Rectal smooth muscle tissue (tissue), 1 donor: Measurements from ENCODE around the gene TUBGCP2.

Experiments used
- H3K27ac ChIP-seq: one replicate; pipeline ENCODE4 v1.7.0; 2013; ENCODE audit warnings: low read depth, low read length, inconsistent platforms
- H3K27me3 ChIP-seq: one replicate; pipeline ENCODE4 v1.7.0; 2013; ENCODE audit warnings: low read length; ENCODE audit not compliant: control insufficient read depth, insufficient read depth
- H3K36me3 ChIP-seq: one replicate; pipeline ENCODE4 v1.7.0; 2013; ENCODE audit warnings: low read length; ENCODE audit not compliant: control insufficient read depth, insufficient read depth
- H3K4me1 ChIP-seq: one replicate; pipeline ENCODE4 v1.7.0; 2013; ENCODE audit warnings: low read length; ENCODE audit not compliant: control insufficient read depth, insufficient read depth
- H3K4me3 ChIP-seq: one replicate; pipeline ENCODE4 v1.7.0; 2013; ENCODE audit warnings: low read length
- H3K9ac ChIP-seq: one replicate; pipeline ENCODE4 v1.7.0; 2013; ENCODE audit warnings: low read length

Gene TUBGCP2

GRCh38 chr10:133312769-133313145 lies 4.1 kb upstream of the TUBGCP2 start:
- Histone ChIP-seq H3K27me3 (no peaks in the 10 kb centered on the region), H3K9ac (no peak overlapping the region), H3K4me1 (peaks cover 4% of the 10 kb centered on the region), H3K4me3 (no peak overlapping the region), H3K27ac (no peak overlapping the region), H3K36me3 (peaks cover 12% of the 10 kb centered on the region)

DNA sequence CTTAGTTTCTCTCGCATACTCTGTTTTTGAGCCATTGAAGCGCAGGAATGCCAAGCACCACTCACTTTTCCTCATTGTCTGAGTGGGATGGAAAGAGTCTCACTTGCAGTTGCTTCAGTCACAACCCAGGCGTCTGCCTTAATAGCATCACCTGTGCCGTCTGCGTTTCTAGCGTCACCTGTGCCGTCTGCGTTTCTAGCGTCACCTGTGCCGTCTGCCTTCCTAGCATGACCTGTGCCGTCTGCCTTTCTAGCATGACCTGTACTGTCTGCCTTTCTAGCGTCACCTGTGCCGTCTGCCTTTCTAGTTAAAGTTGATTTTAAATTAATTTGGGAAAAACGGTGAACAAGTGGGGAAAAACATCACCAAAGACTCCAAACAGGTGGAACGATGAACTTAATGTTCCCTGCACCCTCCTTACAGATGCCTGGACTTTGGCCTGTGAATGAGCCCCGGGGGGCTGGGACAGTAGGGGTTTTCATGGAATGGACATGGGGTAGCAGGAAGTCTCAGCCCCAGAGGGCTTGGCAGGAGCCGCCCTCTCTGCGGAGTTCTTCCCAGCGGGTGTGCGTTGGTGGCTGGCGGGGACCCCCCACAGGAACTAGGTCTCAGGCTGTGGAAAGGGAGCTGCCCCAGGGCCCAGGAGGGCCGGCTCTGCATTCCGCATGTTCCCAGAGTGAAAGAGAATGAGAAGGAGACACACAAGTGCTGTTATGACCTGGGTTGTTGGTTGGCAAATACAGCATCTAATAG lies 3.5 kb upstream of the TUBGCP2 start:
- H3K27ac ChIP-seq = no peak overlapping the region
- H3K27me3 ChIP-seq = no peaks in the 10 kb centered on the region
- H3K36me3 ChIP-seq = peaks cover 12% of the 10 kb centered on the region
- no peak overlapping the region for H3K9ac ChIP-seq
- H3K4me3 ChIP-seq = no peak overlapping the region
- H3K4me1 ChIP-seq = peaks cover 8% of the 10 kb centered on the region

GRCh38 chr10:133311570-133311969 lies 2.9 kb upstream of the TUBGCP2 start:
- Histone ChIP-seq H3K27me3 (no peaks in the 10 kb centered on the region), H3K4me1 (peaks cover 8% of the 10 kb centered on the region), H3K36me3 (peaks cover 12% of the 10 kb centered on the region), H3K9ac (no peak overlapping the region), H3K4me3 (no peak overlapping the region), H3K27ac (no peak overlapping the region)

GRCh38 chr10:133310789-133311188 lies 2.1 kb upstream of the TUBGCP2 start:
- no peak overlapping the region for H3K9ac ChIP-seq

GRCh38 chr10:133310399-133310755 lies 1.7 kb upstream of the TUBGCP2 start:
- no peak overlapping the region for H3K27ac ChIP-seq
- no peak overlapping the region for H3K4me3 ChIP-seq
- peaks cover 12% of the 10 kb centered on the region for H3K36me3 ChIP-seq
- peaks cover 8% of the 10 kb centered on the region for H3K4me1 ChIP-seq
- H3K9ac ChIP-seq = no peak overlapping the region
- no peaks in the 10 kb centered on the region for H3K27me3 ChIP-seq

More at GRCh38 chr10:133310789-133311188, 2.1 kb upstream of the TUBGCP2 start:
- no peak overlapping the region for H3K27ac ChIP-seq
- peaks cover 12% of the 10 kb centered on the region for H3K36me3 ChIP-seq
- H3K4me1 ChIP-seq = peaks cover 8% of the 10 kb centered on the region
- no peaks in the 10 kb centered on the region for H3K27me3 ChIP-seq
- H3K4me3 ChIP-seq = no peak overlapping the region

DNA sequence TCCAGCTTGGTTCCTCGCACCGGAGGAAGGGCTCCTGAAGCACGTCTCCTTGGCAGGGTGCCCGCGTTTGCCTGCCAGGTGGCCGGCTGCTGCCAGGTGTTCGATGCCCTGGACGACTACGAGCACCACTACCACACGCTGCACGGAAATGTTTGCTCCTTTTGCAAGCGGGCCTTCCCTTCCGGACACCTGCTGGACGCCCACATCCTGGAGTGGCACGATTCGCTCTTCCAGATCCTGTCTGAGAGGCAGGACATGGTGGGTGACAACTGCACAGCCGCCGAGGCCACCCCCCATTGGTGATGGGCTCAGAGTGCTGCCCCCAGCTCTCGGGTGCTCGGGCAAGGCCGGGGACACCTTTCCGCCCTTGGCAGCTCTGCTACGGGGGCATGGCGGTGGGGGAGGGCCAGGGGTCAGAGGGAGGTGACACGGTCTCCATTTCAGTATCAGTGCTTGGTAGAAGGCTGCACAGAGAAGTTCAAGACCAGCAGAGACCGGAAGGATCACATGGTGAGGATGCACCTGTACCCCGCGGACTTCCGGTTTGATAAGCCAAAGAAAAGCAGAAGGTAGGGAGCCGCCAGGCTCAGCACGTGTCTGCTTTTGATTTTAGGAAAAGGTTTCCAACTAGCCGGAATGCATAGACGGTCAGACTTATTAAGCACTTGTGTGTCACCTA lies 1.2 kb upstream of the TUBGCP2 start:
- H3K27ac ChIP-seq = no peak overlapping the region
- H3K9ac ChIP-seq = no peak overlapping the region

DNA sequence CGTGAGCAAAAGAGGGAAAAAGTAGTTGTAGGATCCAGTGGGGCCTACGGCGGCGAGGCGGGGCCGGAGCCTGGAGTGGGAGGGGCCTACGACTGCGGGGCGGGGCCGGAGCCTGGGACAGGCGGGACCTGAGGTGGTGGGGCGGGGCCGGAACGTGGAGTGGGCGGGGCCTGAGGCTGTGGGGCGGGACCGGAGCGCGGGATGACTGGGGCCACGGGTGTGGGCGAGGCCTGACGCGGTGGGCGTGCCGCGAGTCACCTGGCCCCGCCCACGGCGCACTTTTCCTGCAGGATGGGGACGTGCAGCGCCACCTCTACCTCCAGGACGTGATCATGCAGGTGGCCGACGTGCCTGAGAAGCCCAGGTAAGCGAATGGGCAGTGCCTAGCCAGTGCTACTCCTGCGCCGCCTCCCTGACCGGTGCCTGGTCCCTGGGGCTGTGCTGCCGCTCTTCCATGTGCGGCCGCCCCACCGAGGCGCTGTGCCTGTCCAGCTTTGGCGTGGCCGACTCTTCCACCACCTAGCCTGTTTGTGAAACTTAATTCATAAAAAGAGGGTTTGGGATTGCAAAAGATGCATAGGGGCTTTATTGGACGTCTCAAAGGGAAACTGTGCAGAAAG lies 538 bp upstream of the TUBGCP2 start:
- Histone ChIP-seq H3K4me1 (peaks cover 8% of the 10 kb centered on the region), H3K27ac (peak overlapping the region; percentile 90)

More for the DNA sequence above, 1.2 kb upstream of the TUBGCP2 start:
- Histone ChIP-seq H3K4me1 (peaks cover 8% of the 10 kb centered on the region), H3K36me3 (peaks cover 12% of the 10 kb centered on the region), H3K4me3 (peak overlapping the region; percentile 60), H3K27me3 (no peaks in the 10 kb centered on the region)

GRCh38 chr10:133307776-133308420 lies 774 bp downstream of the TUBGCP2 start:
- H3K9ac ChIP-seq = peak overlapping the region; percentile 76
- H3K4me3 ChIP-seq = peak overlapping the region; percentile 70
- no peaks in the 10 kb centered on the region for H3K27me3 ChIP-seq
- H3K4me1 ChIP-seq = peaks cover 8% of the 10 kb centered on the region
- H3K36me3 ChIP-seq = peaks cover 10% of the 10 kb centered on the region
- H3K27ac ChIP-seq = peak overlapping the region; percentile 90

More for the DNA sequence above, 538 bp upstream of the TUBGCP2 start:
- Histone ChIP-seq H3K27me3 (no peaks in the 10 kb centered on the region), H3K9ac (no peak overlapping the region), H3K36me3 (peaks cover 12% of the 10 kb centered on the region), H3K4me3 (peak overlapping the region; percentile 70)

GRCh38 chr10:133306941-133307379 lies 1.7 kb downstream of the TUBGCP2 start:
- H3K27ac ChIP-seq = no peak overlapping the region
- H3K9ac ChIP-seq = no peak overlapping the region
- peaks cover 9% of the 10 kb centered on the region for H3K36me3 ChIP-seq
- H3K27me3 ChIP-seq = no peaks in the 10 kb centered on the region
- peaks cover 8% of the 10 kb centered on the region for H3K4me1 ChIP-seq
- H3K4me3 ChIP-seq = no peak overlapping the region

DNA sequence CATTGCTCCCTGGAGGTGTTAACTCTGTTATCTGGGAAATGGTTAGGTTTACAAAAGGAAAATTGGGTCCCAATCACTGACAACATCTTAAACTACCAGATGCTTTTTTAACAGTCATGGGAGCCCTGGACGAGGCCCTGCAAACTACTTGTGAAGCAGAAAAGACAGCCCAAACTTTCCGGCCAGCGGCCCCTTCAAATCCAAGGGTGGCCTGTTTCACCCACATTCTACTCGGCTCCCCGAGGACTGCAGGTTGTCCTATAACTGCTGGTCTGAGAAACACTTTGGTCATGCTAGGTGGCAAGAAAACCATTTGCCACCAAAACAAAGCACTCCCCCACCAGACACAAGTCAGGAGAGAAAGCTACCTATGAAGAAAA lies 2.6 kb downstream of the TUBGCP2 start:
- Histone ChIP-seq H3K4me3 (no peak overlapping the region), H3K27ac (no peak overlapping the region), H3K27me3 (no peaks in the 10 kb centered on the region), H3K36me3 (peaks cover 8% of the 10 kb centered on the region), H3K9ac (no peak overlapping the region), H3K4me1 (peaks cover 8% of the 10 kb centered on the region)

DNA sequence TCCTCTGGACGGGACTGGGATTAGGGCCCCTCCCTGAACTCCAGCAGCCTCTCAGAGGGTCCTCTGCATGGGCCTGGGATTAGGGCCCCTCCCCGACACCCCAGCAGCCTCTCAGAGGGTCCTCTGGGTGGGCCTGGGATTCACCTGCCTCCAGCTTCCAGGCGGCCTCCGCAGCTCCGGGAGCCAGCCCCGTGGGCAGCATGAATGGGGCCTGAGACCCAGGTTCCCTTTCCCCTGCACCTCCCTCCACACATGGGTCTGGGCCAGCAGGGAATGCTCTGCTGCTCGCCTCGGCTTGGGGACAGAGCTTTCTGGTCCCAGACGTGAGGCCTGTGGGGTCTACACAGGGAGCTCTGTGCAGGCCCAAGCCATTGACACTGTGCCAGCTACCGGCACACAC lies 5.5 kb downstream of the TUBGCP2 start:
- H3K36me3 ChIP-seq = peaks cover 22% of the 10 kb centered on the region
- H3K4me3 ChIP-seq = no peak overlapping the region
- no peak overlapping the region for H3K27ac ChIP-seq
- H3K9ac ChIP-seq = no peak overlapping the region
- no peaks in the 10 kb centered on the region for H3K27me3 ChIP-seq
- H3K4me1 ChIP-seq = peaks cover 6% of the 10 kb centered on the region

DNA sequence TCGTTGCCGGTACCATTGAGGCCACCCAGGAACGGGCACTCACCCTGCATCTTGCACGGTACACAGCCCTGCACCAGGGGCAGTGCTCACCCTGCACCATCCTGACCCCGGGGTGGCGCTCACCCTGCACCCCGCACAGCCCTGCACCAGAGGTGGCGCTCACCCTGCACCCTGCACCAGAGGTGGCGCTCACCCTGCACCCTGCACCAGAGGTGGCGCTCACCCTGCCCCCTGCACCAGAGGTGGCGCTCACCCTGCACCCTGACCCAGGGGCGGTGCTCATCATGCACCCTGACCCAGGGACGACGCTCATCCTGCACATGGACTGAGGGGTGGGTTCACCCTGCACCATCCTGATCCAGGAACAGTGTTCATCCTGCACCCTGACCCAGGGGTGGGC lies 6.4 kb downstream of the TUBGCP2 start:
- no peak overlapping the region for H3K27ac ChIP-seq
- H3K27me3 ChIP-seq = no peaks in the 10 kb centered on the region
- H3K9ac ChIP-seq = no peak overlapping the region
- H3K4me3 ChIP-seq = no peak overlapping the region
- H3K4me1 ChIP-seq = no peaks in the 10 kb centered on the region
- H3K36me3 ChIP-seq = peaks cover 26% of the 10 kb centered on the region
